Stimulated activated CD8-positive, alpha-beta memory T cell treated with anti-CD3 and anti-CD28 coated beads, Interleukin-15, amount 100 ng/mL, for 1 hour (primary cell): ENCODE data around the gene MRTFA.
A peak's percentile ranks its signal among the peaks of the same experiment; 100 is the strongest.
"Not testable (repeated sequence)": the region's sequence is repeated elsewhere in the genome, so short reads cannot be mapped to it uniquely, and the experiment has no call there.

Experiments
- DNase-seq: peaks from one replicate; pipeline ENCODE4 v3.0.0-alpha.2; 2020; ENCODE audit warnings: low read depth

MRTFA gene

GRCh38 chr22:40636380-40637182, at the start of gene MRTFA:
TSS of gene MRTFA (minus strand) at chr22:40636719.
- peak; percentile 99 for DNase-seq

GRCh38 chr22:40685406-40685805, 48.9 kb upstream of the MRTFA start:
- DNase-seq: no peak

GRCh38 chr22:40684728-40685127, 48.2 kb upstream of the MRTFA start:
- no peak for DNase-seq

- DNase-seq: no peak
Measured at GRCh38 chr22:40681451-40681850, 44.9 kb upstream of the MRTFA start.

GRCh38 chr22:40680819-40681183, 44.3 kb upstream of the MRTFA start:
- DNase-seq: no peak

GRCh38 chr22:40679964-40680818, 43.7 kb upstream of the MRTFA start:
- no peak for DNase-seq

- no peak for DNase-seq
Measured at GRCh38 chr22:40679249-40679963, 42.9 kb upstream of the MRTFA start, which contains the start of gene MCHR1. TSS of gene MCHR1 (plus strand) at chr22:40679484. CDS start at chr22:40679653, 169 bp downstream.

- DNase-seq: no peak
Measured at GRCh38 chr22:40678493-40679248, 42.2 kb upstream of the MRTFA start.

GRCh38 chr22:40676644-40677043, 40.1 kb upstream of the MRTFA start:
- DNase-seq: no peak

GRCh38 chr22:40676166-40676565, 39.6 kb upstream of the MRTFA start:
- not testable (repeated sequence) for DNase-seq

- DNase-seq: no peak
Measured at GRCh38 chr22:40674274-40674673, 37.8 kb upstream of the MRTFA start.

GRCh38 chr22:40673017-40673416, 36.5 kb upstream of the MRTFA start:
- no peak for DNase-seq

- DNase-seq: no peak
Measured at GRCh38 chr22:40671796-40672360, 35.4 kb upstream of the MRTFA start.

GRCh38 chr22:40671369-40671768, 34.9 kb upstream of the MRTFA start:
- DNase-seq: no peak

GRCh38 chr22:40670058-40670457, 33.5 kb upstream of the MRTFA start:
- DNase-seq: no peak

- no peak for DNase-seq
Measured at GRCh38 chr22:40668611-40669411, 32.3 kb upstream of the MRTFA start.

GRCh38 chr22:40666151-40666848, 29.8 kb upstream of the MRTFA start:
- no peak for DNase-seq

GRCh38 chr22:40665312-40665711, 28.8 kb upstream of the MRTFA start:
- no peak for DNase-seq

- DNase-seq: no peak
Measured at GRCh38 chr22:40661671-40662070, 25.2 kb upstream of the MRTFA start.

- no peak for DNase-seq
Measured at GRCh38 chr22:40660730-40661129, 24.2 kb upstream of the MRTFA start.
